MM.1S (cell line): Measurements from ENCODE around the gene SUFU.

Experiments
- DNase-seq: peaks from one replicate; pipeline ENCODE4 v3.0.0-alpha.2; 2015
- H2AFZ ChIP-seq: fragments of 300-600 bp; sonication (generic); 2 replicates; pipeline ENCODE4 v1.6.0; 2016; ENCODE audit warnings: antibody characterized with exemption, low read length
- H3F3A ChIP-seq: fragments of 300-600 bp; sonication (generic); 2 replicates; pipeline ENCODE4 v1.6.1; 2016; ENCODE audit warnings: mild to moderate bottlenecking, antibody characterized with exemption, low read length, moderate library complexity, mixed read lengths; ENCODE audit not compliant: insufficient read depth
- H3K27ac ChIP-seq: fragments of 300-600 bp; sonication (generic); 2 replicates; pipeline ENCODE4 v1.5.1; 2016; ENCODE audit warnings: mild to moderate bottlenecking, low read length
- H3K27me3 ChIP-seq: fragments of 300-600 bp; sonication (generic); replicated peaks from 2 replicates; pipeline ENCODE4 v1.6.0; 2016; ENCODE audit warnings: low read length; ENCODE audit not compliant: insufficient read depth
- H3K36me3 ChIP-seq: fragments of 300-600 bp; sonication (generic); replicated peaks from 2 replicates; pipeline ENCODE4 v1.6.1; 2016; ENCODE audit warnings: mild to moderate bottlenecking, low read length, mixed read lengths; ENCODE audit not compliant: insufficient read depth
- H3K4me1 ChIP-seq: fragments of 300-600 bp; sonication (generic); 2 replicates; pipeline ENCODE4 v1.6.1; 2016; ENCODE audit warnings: low read length, mixed read lengths
- H3K4me2 ChIP-seq: fragments of 300-600 bp; sonication (generic); 2 replicates; pipeline ENCODE4 v1.6.0; 2016; ENCODE audit warnings: low read depth, low read length
- H3K4me3 ChIP-seq: fragments of 300-600 bp; sonication (generic); 2 replicates; pipeline ENCODE4 v1.5.1; 2016; ENCODE audit warnings: low read length, mixed read lengths
- H3K79me2 ChIP-seq: fragments of 300-600 bp; sonication (generic); 2 replicates; pipeline ENCODE4 v1.6.1; 2016; ENCODE audit warnings: mixed run types, low read length, mixed read lengths
- H3K9ac ChIP-seq: fragments of 300-600 bp; sonication (generic); 2 replicates; pipeline ENCODE4 v1.6.1; 2016; ENCODE audit warnings: low read length, mixed read lengths
- H3K9me2 ChIP-seq: fragments of 300-600 bp; sonication (generic); replicated peaks from 2 replicates; pipeline ENCODE4 v1.6.1; 2016; ENCODE audit warnings: mild to moderate bottlenecking, low read length, mixed read lengths; ENCODE audit not compliant: insufficient read depth
- H3K9me3 ChIP-seq: fragments of 300-600 bp; sonication (generic); replicated peaks from 2 replicates; pipeline ENCODE4 v1.6.1; 2016; ENCODE audit warnings: mild to moderate bottlenecking, low read length, mixed read lengths; ENCODE audit not compliant: insufficient read depth
- H4K20me1 ChIP-seq: fragments of 300-600 bp; sonication (generic); 2 replicates; pipeline ENCODE4 v1.6.1; 2016; ENCODE audit warnings: mild to moderate bottlenecking, low read length, moderate library complexity, mixed read lengths; ENCODE audit not compliant: insufficient read depth
- EZH2 ChIP-seq: fragments of 300-600 bp; sonication (generic); optimal IDR thresholded peaks from 2 replicates; pipeline ENCODE3; 2017; ENCODE audit warnings: low read depth, mild to moderate bottlenecking, antibody characterized with exemption, low read length, mixed read lengths
- EZH2phosphoT487 ChIP-seq: fragments of 300-600 bp; sonication (generic); IDR thresholded peaks from 2 replicates; pipeline ENCODE4 v1.6.1; 2018; ENCODE audit warnings: antibody characterized with exemption, low read length
- TF ChIP-seq, protein P1 (sequence below): fragments of 300-600 bp; sonication (generic); IDR thresholded peaks from 2 replicates; pipeline ENCODE4 v1.5.1; 2016; ENCODE audit warnings: antibody characterized with exemption, low read length, mixed read lengths

The SUFU gene

GRCh38 chr10:102514487-102515311 lies 10.9 kb downstream of the SUFU start:
- TF ChIP-seq EZH2 (no peak), EZH2phosphoT487 (no peak)
- TF ChIP-seq, protein P1, sequence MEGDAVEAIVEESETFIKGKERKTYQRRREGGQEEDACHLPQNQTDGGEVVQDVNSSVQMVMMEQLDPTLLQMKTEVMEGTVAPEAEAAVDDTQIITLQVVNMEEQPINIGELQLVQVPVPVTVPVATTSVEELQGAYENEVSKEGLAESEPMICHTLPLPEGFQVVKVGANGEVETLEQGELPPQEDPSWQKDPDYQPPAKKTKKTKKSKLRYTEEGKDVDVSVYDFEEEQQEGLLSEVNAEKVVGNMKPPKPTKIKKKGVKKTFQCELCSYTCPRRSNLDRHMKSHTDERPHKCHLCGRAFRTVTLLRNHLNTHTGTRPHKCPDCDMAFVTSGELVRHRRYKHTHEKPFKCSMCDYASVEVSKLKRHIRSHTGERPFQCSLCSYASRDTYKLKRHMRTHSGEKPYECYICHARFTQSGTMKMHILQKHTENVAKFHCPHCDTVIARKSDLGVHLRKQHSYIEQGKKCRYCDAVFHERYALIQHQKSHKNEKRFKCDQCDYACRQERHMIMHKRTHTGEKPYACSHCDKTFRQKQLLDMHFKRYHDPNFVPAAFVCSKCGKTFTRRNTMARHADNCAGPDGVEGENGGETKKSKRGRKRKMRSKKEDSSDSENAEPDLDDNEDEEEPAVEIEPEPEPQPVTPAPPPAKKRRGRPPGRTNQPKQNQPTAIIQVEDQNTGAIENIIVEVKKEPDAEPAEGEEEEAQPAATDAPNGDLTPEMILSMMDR = no peak
- H4K20me1 ChIP-seq = no peaks in the 10 kb centered on the region

GRCh38 chr10:102515724-102516123 lies 12.0 kb downstream of the SUFU start:
- no peak for TF ChIP-seq EZH2
- TF ChIP-seq, protein P1 = no peak
- TF ChIP-seq EZH2phosphoT487 = no peak

More at GRCh38 chr10:102514487-102515311, 10.9 kb downstream of the SUFU start:
- H3K4me1 ChIP-seq = peaks cover 15% of the 10 kb centered on the region
- no peak overlapping the region for H3K27ac ChIP-seq
- no peaks in the 10 kb centered on the region for H3F3A ChIP-seq
- no peak overlapping the region for H3K9ac ChIP-seq
- no peak for DNase-seq
- H3K9me2 ChIP-seq = no peaks in the 10 kb centered on the region
- H3K36me3 ChIP-seq = no peaks in the 10 kb centered on the region; the same call in 1 of the 2 replicates
- H3K9me3 ChIP-seq = no peaks in the 10 kb centered on the region
- no peak overlapping the region for H2AFZ ChIP-seq
- no peak overlapping the region for H3K4me3 ChIP-seq
- no peak overlapping the region for H3K4me2 ChIP-seq
- no peaks in the 10 kb centered on the region for H3K27me3 ChIP-seq
- H3K79me2 ChIP-seq = peaks cover 4% of the 10 kb centered on the region; the same call in 1 of the 2 replicates

GRCh38 chr10:102517553-102517952 lies 13.8 kb downstream of the SUFU start:
- Histone ChIP-seq H3K9me3 (no peaks in the 10 kb centered on the region), H3F3A (no peaks in the 10 kb centered on the region), H3K9me2 (no peaks in the 10 kb centered on the region), H3K79me2 (0 out of 2 replicates have a peak, but pooled peaks cover 3% of the 10 kb centered on the region), H2AFZ (no peak overlapping the region), H3K4me1 (0 out of 2 replicates have a peak, but pooled peaks cover under 1% of the 10 kb centered on the region), H3K4me3 (no peak overlapping the region), H3K4me2 (no peak overlapping the region), H3K9ac (no peak overlapping the region), H3K27ac (no peak overlapping the region), H3K27me3 (no peaks in the 10 kb centered on the region), H4K20me1 (no peaks in the 10 kb centered on the region), H3K36me3 (no peaks in the 10 kb centered on the region; the same call in 1 of the 2 replicates)
- TF ChIP-seq EZH2phosphoT487 = no peak
- TF ChIP-seq EZH2 = no peak
- TF ChIP-seq, protein P1 = no peak
- no peak for DNase-seq

More at GRCh38 chr10:102515724-102516123, 12.0 kb downstream of the SUFU start:
- H3K4me3 ChIP-seq = no peak overlapping the region
- H3K4me1 ChIP-seq = peaks cover 15% of the 10 kb centered on the region
- no peak overlapping the region for H3K27ac ChIP-seq
- H3F3A ChIP-seq = no peaks in the 10 kb centered on the region
- H3K36me3 ChIP-seq = no peaks in the 10 kb centered on the region; the same call in 1 of the 2 replicates
- H4K20me1 ChIP-seq = no peaks in the 10 kb centered on the region
- no peaks in the 10 kb centered on the region for H3K27me3 ChIP-seq
- peaks cover 4% of the 10 kb centered on the region; the same call in 1 of the 2 replicates for H3K79me2 ChIP-seq
- no peak for DNase-seq
- H3K9me2 ChIP-seq = no peaks in the 10 kb centered on the region
- H3K9me3 ChIP-seq = no peaks in the 10 kb centered on the region
- H2AFZ ChIP-seq = no peak overlapping the region
- H3K9ac ChIP-seq = no peak overlapping the region
- no peak overlapping the region for H3K4me2 ChIP-seq
